ENCODE measurements around the gene IL4I1.

- TF ChIP-seq CTCF (optimal IDR thresholded peaks at IDR 0.05 in 1 of 3, IDR thresholded peaks at IDR 0.05 in 1 of 3, conservative IDR thresholded peaks at IDR 0.05 in 1 of 3; ENCODE audit: extremely low read depth in 1 of 3, insufficient read depth in 2 of 3, low read length in 3 of 3) (no peak), EZH2 (IDR thresholded peaks at IDR 0.05; ENCODE audit: low read length) (no peak)
These were observed 29.5 kb downstream of the IL4I1 start, which contains the start of gene PNKP for GRCh38 chr19:49866933-49867782.

All from keratinocyte (primary cell).